ENCODE measurements around the gene CTXN1. TPM values are rescaled to one million over a fixed set of nuclear protein-coding genes. Genes with fewer than 3 reads are reported as not detected.
A peak's percentile ranks its signal among the peaks of the same experiment; 100 is the strongest.

The CTXN1 gene
- polyA plus RNA-seq, 1 of the 3 experiments (the other 2 are of a cell fraction): 53.8 TPM

DNA sequence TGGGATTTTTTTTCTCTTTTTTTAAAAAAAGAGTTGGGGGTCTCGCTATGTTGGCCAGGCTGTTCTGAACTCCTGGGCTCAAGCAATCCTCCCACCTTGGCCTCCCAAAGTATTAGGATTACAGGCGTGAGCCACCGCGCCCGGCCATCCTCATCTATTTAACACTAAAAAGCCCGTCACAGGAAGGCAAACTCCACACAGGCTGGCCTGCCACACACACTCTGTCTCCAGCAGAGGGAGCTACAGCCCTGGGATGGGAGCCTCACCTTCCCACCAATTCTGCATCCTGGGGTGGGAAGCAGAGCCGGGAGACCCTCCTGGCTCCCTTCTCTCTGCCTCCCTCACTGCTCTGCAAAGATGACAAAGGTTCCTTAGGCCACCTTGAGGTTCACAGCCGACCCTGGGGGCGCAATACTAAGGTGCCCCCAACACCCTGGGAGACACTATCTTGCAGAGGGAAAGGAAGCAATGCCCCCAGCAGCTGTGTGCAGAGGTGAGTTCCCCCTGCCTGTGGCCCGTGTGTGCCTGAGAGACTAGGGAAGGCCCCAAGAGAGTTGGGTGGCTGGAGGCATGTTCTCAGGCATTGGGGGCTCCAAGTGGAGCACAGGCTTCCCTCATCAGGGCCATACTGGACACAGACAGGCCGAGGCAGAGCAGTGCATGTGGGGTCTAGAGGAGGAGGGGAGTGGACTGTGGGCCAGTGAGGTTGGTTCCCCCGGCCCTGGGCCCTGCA lies 44.9 kb upstream of the CTXN1 start:
- H2AFZ ChIP-seq (ENCODE audit: low read depth): no peak overlapping the region
- TF ChIP-seq RAD21 (IDR thresholded peaks at IDR 0.05; ENCODE audit: low read length) (peak; percentile 66), SMC3 (IDR thresholded peaks at IDR 0.05; ENCODE audit: low read depth, low read length) (peak; percentile 58), CTCF (IDR thresholded peaks at IDR 0.05) (peak; percentile 86), TEAD4 (IDR thresholded peaks at IDR 0.05; ENCODE audit: borderline replicate concordance, insufficient read depth) (no peak)
- H3F3A ChIP-seq (replicated peaks; ENCODE audit: insufficient read depth): no peaks in the 10 kb centered on the region
- no peaks in the 10 kb centered on the region for H3K9me3 ChIP-seq
- no peak overlapping the region for H3K4me2 ChIP-seq
- H3K4me1 ChIP-seq (ENCODE audit: control insufficient read depth in 1 of 2, insufficient read depth in 2 of 2, low read depth in 1 of 2, low read length in 1 of 2): no peaks in the 10 kb centered on the region
- no peak overlapping the region for H3K27ac ChIP-seq (ENCODE audit: low read depth in 2 of 2, low read length in 1 of 2)
- no peaks in the 10 kb centered on the region for H3K27me3 ChIP-seq (ENCODE audit: insufficient read depth)
- POLR2A ChIA-PET: no interaction called here
- CTCF ChIA-PET: interaction anchor here (0.7 to 9.1 kb wide), 25 partner anchors 7 to 282 kb away, joined by 3 to 81 read pairs (median 5); partner anchors contain the start of genes ELAVL1 and TIMM44
- peaks cover 24 to 56% of the 10 kb centered on the region in 2 experiments for H3K36me3 ChIP-seq (replicated peaks in 1 of 2; ENCODE audit: control insufficient read depth in 1 of 2, insufficient read depth in 2 of 2, low read length in 1 of 2)
- peak; percentile 81 for DNase-seq
- no peak overlapping the region for H3K9ac ChIP-seq
- no peaks in the 10 kb centered on the region for H3K9me2 ChIP-seq
- H3K4me3 ChIP-seq (ENCODE audit: low read depth in 2 of 2, low read length in 1 of 2): no peak overlapping the region; a peak in 1 of 4 replicates
- 76% methylated on average over 12 of the region's 12 CpGs for WGBS (ENCODE audit: low lambda C conversion rate)
- peaks cover 5% of the 10 kb centered on the region; the same call in 1 of the 2 replicates for H3K79me2 ChIP-seq (ENCODE audit: insufficient read depth)
- peaks cover 13% of the 10 kb centered on the region for H4K20me1 ChIP-seq (ENCODE audit: insufficient read depth)

- H3K9me3 ChIP-seq: no peaks in the 10 kb centered on the region
- no peak overlapping the region for H3K4me2 ChIP-seq
- ChIA-PET CTCF (interaction anchor here (0.9 to 9.1 kb wide), 9 partner anchors 9 to 41 kb away, joined by 3 to 81 read pairs (median 10); partner anchors contain the start of gene TIMM44), POLR2A (interaction anchor here (1.2 kb wide), 1 partner anchor 33 kb away, joined by 3 read pairs; no protein-coding TSS in a partner anchor)
- 98% methylated on average over 11 of the region's 11 CpGs for WGBS (ENCODE audit: low lambda C conversion rate)
- H2AFZ ChIP-seq (ENCODE audit: low read depth): no peak overlapping the region
- H3K27me3 ChIP-seq (ENCODE audit: insufficient read depth): no peaks in the 10 kb centered on the region
- H3K9ac ChIP-seq: no peak overlapping the region
- H3K4me1 ChIP-seq (ENCODE audit: control insufficient read depth in 1 of 2, insufficient read depth in 2 of 2, low read depth in 1 of 2, low read length in 1 of 2): no peaks in the 10 kb centered on the region
- H3K9me2 ChIP-seq: no peaks in the 10 kb centered on the region
- H3K27ac ChIP-seq (ENCODE audit: low read depth in 2 of 2, low read length in 1 of 2): no peak overlapping the region
- H3K4me3 ChIP-seq (ENCODE audit: low read depth in 2 of 2, low read length in 1 of 2): no peak overlapping the region
- H3F3A ChIP-seq (replicated peaks; ENCODE audit: insufficient read depth): no peaks in the 10 kb centered on the region
- peaks cover 5% of the 10 kb centered on the region; the same call in 1 of the 2 replicates for H3K79me2 ChIP-seq (ENCODE audit: insufficient read depth)
- DNase-seq: no peak
- H3K36me3 ChIP-seq (replicated peaks in 1 of 2; ENCODE audit: control insufficient read depth in 1 of 2, insufficient read depth in 2 of 2, low read length in 1 of 2): peaks cover 24 to 57% of the 10 kb centered on the region in 2 experiments
- TF ChIP-seq EP300 (IDR thresholded peaks at IDR 0.05; ENCODE audit: borderline replicate concordance in 1 of 2, low read depth in 1 of 2, low read length in 1 of 2) (no peak), GABPA (IDR thresholded peaks at IDR 0.05; ENCODE audit: low read depth) (no peak), SMC3 (IDR thresholded peaks at IDR 0.05; ENCODE audit: low read depth, low read length) (no peak), IRF3 (IDR thresholded peaks at IDR 0.05; ENCODE audit: low read depth, low read length) (no peak), FOXM1 (IDR thresholded peaks at IDR 0.05; ENCODE audit: low read depth) (no peak), POLR2AphosphoS5 (IDR thresholded peaks at IDR 0.05; ENCODE audit: low read depth, low read length) (no peak)
- peaks cover 13% of the 10 kb centered on the region for H4K20me1 ChIP-seq (ENCODE audit: insufficient read depth)
These were observed 43.6 kb upstream of the CTXN1 start for GRCh38 chr19:7969555-7969939.

All from SK-N-SH (cell line).